Measurements from ENCODE around the gene ABLIM2.
A peak's percentile ranks its signal among the peaks of the same experiment; 100 is the strongest.

Gene ABLIM2

DNA sequence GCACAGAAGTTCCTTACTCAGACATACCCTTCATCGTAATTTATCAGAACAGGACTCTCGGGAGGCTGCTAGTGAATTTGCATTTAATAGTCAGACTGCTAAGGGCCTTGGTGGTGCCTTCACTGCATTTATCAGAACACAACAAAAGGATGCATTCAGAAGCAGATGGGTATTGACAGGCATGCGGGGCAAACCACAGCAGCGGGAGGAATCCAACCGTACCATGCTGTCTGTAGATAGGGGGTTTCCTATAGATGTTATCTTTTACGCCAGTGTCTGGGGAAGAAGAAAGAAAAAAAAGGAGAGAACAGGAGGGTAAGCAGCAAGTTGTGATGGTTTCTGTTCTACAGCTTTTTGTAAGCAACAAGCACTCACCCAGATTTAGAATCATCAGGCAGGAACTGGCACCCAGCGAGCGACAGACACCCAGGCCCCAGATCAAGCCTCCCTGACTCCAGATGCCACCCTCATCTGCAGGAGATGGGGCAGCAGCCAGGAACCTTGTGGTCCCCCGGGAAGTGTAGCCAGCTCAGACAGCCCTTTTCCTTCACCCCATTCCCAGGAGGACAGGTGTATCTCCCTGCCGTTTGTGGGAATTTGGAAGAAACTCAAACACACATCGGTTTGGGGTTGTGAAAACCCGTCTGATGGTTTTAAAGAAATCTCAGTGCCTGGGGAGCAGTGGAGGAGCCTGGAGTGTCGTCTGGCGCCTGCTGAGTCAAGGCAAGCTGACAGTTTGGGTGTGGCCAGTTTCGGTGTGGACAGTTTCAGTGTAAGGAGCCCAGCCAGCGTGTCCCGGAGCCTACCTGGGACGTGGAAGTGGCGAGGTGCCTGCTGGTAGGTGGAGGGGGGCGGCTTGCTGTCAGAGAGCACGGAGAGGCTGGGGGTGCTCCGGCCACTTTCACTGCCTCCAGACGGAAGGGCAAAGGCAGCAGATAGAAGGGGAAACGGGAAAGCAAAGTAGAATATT, 138.9 kb downstream of the ABLIM2 start:
- H3K4me3 ChIP-seq (ENCODE audit: low read depth, low read length): no peak overlapping the region

GRCh38 chr4:8016527-8016926, 142.1 kb downstream of the ABLIM2 start:
- TF ChIP-seq CTCF (IDR thresholded peaks at IDR 0.05; ENCODE audit: low read depth, low read length): no peak
- H3K4me3 ChIP-seq (ENCODE audit: low read depth, low read length): no peak overlapping the region

More for the DNA sequence above, 138.9 kb downstream of the ABLIM2 start:
- no peak for TF ChIP-seq CTCF (IDR thresholded peaks at IDR 0.05; ENCODE audit: low read depth, low read length)

- H3K4me3 ChIP-seq (ENCODE audit: low read depth, low read length): peak overlapping the region; percentile 1; the same call in 1 of the 2 replicates
- TF ChIP-seq CTCF (IDR thresholded peaks at IDR 0.05; ENCODE audit: low read depth, low read length): peak; percentile 31; the same call in 1 of the 2 replicates
Observed at GRCh38 chr4:8015512-8015911, 143.1 kb downstream of the ABLIM2 start.

DNA sequence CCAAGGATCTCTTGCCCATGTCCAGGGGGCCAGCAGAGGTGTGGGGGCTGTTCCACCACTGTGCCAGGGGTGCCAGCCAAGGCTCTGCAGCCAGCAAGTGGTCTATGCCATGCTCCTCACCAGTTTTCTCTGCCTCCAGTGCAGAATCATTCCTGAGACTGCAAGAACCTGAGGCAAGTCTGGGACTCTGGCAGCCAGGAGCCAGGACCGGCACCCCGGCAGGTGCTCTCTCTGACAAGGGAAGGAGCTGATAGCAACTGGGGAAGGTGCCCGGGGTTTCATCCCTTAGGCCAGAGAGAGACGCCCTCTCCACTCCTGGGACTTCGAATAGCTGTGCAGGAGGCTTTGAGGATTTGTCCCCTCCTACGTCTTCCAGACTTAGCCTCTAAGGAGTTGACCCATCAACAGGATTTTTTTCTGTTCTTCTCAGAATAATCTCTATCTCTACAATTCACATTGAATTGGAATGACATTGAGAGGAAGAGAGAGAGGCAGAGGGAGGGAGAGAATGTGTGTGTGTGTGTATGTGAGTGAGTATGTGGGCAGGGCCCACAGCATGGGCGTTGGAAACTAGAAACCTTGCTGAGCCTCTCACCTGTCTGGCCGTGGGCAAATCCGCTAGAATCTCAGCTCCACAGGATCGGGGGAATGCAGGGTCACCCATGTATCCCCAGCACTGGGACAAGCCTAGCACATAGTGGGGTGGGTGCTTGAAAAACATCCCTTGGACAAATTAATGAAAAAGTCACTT, 144.5 kb downstream of the ABLIM2 start:
- no peak for TF ChIP-seq CTCF (IDR thresholded peaks at IDR 0.05; ENCODE audit: low read depth, low read length)
- H3K4me3 ChIP-seq (ENCODE audit: low read depth, low read length): no peak overlapping the region

DNA sequence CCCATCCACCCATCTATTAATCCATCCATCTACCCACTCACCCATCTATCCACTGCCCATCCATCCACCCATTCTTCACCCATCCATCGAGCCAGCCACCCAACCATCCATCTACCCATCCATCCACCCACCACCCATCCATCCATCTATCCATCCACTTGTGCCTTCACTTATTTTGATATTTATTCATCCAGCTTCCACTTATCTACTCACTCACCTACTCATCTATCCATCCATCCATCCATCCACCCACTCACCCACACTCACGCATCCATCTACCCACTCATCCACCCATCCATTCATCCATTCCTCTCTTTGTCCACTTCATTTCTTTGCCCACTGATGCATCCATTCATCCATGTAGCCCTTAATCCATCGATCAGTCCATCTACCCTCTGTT, 146.1 kb downstream of the ABLIM2 start:
- TF ChIP-seq CTCF (IDR thresholded peaks at IDR 0.05; ENCODE audit: low read depth, low read length): no peak

GRCh38 chr4:8010618-8011017, 148.0 kb downstream of the ABLIM2 start:
- H3K4me3 ChIP-seq (ENCODE audit: low read depth, low read length): no peak overlapping the region
- no peak for TF ChIP-seq CTCF (IDR thresholded peaks at IDR 0.05; ENCODE audit: low read depth, low read length)

More for the DNA sequence above, 146.1 kb downstream of the ABLIM2 start:
- no peak overlapping the region for H3K4me3 ChIP-seq (ENCODE audit: low read depth, low read length)
